Peyer's patch (tissue), 4 donors: ENCODE measurements around the gene RNF150.

ENCODE experiments used
- POLR2A ChIP-seq, 2 donors: fragments of 450-650 bp; IDR thresholded peaks; one replicate each; pipeline ENCODE4 v1.5.1; 2017; ENCODE audit warnings: antibody characterized with exemption in 2 of 2, mild to moderate bottlenecking in 2 of 2, moderate library complexity in 2 of 2
- TF ChIP-seq, protein P1 (sequence below), 6 experiments: fragments of 450-650 bp in 4 of 6; fragments of 200-600 bp in 2 of 6; sonication (generic) in 1 of 6; IDR thresholded peaks; one replicate each; pipeline ENCODE4 v1.5.1; 2017 to 2019; ENCODE audit warnings: antibody characterized with exemption in 6 of 6, mild to moderate bottlenecking in 3 of 6, moderate library complexity in 1 of 6

- no peak for TF ChIP-seq POLR2A (IDR thresholded peaks at IDR 0.05)
- TF ChIP-seq, protein P1, sequence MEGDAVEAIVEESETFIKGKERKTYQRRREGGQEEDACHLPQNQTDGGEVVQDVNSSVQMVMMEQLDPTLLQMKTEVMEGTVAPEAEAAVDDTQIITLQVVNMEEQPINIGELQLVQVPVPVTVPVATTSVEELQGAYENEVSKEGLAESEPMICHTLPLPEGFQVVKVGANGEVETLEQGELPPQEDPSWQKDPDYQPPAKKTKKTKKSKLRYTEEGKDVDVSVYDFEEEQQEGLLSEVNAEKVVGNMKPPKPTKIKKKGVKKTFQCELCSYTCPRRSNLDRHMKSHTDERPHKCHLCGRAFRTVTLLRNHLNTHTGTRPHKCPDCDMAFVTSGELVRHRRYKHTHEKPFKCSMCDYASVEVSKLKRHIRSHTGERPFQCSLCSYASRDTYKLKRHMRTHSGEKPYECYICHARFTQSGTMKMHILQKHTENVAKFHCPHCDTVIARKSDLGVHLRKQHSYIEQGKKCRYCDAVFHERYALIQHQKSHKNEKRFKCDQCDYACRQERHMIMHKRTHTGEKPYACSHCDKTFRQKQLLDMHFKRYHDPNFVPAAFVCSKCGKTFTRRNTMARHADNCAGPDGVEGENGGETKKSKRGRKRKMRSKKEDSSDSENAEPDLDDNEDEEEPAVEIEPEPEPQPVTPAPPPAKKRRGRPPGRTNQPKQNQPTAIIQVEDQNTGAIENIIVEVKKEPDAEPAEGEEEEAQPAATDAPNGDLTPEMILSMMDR (IDR thresholded peaks at IDR 0.05) = no peak
Observed at GRCh38 chr4:141075553-141075952, 57.7 kb downstream of the RNF150 start.
